GM18519 (cell line): ENCODE measurements around the gene COL9A2.

ENCODE experiments used
- ATAC-seq: cut with Tn5 transposase; IDR thresholded peaks from one replicate; pipeline ENCODE4 v1.9.1; 2021; ENCODE audit warnings: mild to moderate bottlenecking, moderate library complexity; ENCODE audit not compliant: unreplicated experiment, low FRiP score

COL9A2 gene

DNA sequence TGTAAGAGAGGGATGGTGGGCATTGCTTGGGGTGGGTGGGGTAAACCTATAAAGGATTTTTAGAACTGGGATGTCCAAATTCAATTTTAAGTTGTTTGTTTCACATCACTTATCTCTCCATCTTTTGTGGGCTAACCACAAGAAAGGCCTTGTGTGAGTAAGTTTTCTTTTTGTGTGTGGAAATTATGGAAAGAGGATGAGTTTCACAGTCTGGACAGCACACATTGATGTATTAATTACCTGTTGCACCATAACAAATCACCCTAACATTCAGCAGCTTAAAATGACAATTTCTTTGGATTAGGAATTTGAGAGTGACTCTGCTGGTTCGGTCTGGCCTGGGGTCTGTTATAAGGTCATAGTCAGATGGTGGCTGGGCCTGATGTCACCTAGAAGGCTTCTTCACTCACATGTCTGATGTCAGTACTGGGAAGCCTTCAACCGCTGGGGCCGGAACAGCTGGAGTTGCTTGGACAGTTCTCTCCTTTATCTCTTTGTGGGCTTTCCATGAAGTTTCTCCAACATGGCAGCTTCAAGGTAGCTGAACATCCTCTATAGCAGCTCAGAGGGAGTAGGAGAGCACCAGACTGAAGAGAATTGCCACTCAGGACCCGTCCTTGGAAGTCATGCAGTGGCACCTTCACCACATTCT is 2.0 kb upstream of the COL9A2 start:
- ATAC-seq: no peak

DNA sequence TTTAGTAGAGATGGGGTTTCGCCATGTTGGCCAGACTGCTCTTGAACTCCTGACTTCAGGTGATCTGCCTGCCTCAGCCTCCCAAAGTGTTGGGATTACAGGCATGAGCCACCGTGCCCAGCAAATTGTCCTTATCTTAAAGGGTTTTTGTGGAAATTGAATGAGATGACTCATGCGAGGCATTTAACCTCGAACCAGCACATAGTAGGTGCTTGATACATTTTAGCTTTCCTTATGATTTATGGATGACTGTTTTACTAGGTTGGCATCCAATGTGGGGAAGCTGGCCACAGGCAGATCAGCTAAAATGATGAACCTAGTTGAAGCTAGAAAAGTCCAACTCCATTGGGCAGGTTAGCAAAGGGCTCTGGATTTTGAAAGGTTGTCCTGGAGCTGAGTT is 1.4 kb upstream of the COL9A2 start:
- ATAC-seq: no peak

DNA sequence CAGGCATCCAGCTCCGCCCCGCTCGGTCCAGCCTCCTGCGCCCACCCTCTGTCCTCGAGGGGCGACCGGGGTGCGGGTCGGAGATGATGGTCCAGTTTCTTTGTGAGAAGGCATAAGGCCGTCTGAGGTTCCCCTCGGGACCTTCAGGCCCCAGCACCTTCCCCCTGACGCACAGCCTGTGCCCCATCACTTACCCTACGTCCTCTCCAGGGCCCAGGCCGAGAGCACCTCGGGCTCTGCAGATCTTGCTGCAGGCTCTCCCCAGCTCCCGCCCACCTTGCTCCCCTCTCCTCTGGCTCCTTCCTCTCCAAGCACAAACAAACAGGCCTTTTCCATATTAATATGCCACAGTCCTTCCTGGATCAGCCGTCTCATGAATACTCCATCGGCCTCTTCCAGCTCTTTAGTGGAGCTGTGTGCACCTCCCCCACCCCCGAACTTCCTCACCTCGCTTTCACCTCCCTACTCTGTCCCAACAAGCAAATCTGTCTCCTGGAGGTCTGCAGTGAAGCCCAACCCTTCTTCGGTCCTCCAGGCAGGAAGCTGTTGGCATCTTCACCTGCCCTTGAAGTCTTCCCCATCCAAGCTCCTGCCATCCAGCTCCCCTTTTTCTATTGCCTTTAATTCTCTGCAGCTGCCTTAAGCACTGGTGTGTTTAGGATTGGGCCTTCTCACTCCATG is 448 bp upstream of the COL9A2 start:
- ATAC-seq: no peak

DNA sequence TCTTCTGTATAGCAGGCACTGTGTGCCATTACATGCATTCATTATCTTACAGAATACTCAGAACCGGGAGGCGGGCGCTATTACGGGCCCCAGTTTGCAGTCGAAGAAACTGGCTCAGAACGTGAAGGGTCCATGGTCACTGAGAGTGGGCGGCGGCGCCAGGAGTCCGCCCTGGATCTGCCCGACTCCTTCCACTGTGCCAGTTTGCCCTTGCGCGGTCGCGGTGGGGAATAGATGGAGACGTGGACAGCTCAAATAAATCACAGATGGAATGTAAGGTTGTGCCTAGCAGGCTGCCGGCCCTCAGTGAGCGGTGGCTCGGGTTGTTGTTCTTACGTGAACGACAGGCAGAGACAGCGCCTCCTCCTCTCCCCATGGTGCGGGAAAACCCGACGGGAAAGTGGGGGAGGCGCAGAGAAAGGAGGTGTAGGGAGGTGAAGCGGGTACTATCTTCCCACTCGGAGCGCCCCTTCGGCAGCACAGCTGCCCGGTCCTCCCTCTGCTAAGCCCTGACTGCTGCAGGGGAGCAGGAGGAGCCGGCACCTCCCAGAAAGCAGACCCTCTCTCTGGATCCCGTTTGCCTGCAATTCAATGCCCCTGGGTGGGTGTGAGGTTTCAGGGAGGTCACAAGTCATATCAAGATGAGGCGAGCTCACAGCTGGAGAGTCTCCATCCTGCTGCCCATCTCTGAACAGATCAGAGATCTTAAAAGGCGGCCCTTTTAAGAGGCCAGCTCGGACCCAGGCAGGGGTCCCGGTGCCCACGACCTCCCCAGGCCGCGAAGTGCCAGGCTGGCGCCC is 1.1 kb downstream of the COL9A2 start:
- no peak for ATAC-seq

DNA sequence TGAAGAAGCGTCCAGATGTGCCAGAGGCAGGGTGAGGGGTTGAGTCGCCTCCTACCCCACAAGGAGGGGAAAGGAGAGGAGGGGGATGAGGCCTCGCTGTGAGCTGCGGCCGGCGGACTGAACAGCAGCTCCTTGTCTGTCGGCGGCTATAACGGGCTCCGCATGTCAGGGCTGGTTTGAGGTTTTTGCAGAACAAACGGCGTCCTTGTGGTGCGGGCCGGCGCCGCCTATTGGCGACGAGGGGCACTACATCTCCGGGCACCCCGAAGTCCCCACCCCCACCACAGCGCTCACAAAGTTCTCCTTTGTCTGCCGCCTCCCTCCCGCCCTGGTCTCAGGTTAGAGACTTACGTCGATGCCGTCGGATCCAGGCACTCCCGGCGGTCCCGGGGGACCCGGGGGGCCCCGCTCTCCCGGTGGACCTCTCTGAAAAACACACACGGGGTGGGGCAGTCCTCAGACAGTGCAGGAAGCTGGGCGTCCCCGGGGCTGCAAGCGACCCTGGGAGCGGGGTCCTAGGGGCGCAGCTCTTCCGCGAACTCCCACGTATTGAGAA is 1.8 kb downstream of the COL9A2 start:
- ATAC-seq: peak; percentile 41

DNA sequence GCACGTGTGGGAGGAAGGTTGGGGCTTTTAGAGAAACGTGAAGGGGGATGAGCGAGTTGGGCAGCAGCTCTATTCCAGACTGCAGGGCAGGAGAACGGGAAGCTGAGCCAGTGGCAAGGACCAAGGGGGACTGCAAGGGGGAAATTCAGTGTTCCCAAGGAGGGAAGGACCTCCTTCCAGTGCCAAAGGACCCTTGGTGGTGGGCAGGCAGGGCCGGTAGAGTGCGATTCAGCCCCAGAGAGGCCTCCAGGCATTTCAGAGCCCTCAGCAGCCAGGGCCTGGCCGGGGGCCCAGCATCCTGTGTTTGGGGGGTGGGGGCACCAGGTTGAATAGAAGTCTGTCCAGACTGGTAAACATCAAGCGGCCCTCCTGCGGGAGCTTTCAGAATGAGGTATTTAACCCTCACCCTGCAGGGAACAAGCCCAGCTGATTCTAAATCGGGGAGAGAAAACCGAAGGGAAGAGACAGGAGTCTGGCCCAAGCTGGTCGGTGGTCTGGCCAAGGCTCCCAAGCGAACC is 2.3 kb downstream of the COL9A2 start:
- no peak for ATAC-seq

DNA sequence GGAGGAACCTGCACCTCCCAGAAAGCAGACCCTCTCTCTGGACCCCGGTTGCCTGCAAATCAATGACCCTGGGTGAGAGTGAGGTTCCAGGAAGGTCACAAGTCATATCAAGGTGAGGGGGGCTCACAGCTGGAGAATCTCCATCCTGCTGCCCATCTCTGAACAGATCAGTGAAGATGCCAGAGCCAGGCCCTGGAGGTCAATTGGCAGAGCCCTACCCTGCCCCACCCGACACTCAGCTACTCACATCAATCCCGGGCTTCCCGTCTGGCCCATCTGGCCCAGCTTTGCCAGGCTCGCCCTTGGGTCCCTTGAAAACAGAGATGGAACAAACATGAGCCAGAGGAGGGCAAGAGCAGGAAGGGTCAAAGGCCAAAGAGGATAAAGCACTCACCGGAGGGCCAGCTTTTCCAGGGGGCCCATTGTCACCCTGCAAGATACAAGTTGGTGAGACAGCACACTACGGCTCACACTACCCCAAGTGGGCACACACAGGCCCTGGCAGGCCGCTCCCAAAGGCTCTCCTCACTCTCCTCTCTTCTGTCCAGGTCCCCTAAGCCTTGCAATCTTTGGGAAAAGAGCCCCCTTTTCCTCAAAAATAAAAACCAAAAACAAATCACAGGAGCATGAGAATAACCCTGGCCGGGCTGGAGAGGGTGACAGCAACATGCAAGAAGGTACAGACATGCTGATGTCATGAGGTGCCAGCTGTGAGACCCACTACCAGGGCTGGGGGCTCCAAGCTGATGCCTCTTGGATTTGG is 2.9 kb downstream of the COL9A2 start:
- no peak for ATAC-seq

DNA sequence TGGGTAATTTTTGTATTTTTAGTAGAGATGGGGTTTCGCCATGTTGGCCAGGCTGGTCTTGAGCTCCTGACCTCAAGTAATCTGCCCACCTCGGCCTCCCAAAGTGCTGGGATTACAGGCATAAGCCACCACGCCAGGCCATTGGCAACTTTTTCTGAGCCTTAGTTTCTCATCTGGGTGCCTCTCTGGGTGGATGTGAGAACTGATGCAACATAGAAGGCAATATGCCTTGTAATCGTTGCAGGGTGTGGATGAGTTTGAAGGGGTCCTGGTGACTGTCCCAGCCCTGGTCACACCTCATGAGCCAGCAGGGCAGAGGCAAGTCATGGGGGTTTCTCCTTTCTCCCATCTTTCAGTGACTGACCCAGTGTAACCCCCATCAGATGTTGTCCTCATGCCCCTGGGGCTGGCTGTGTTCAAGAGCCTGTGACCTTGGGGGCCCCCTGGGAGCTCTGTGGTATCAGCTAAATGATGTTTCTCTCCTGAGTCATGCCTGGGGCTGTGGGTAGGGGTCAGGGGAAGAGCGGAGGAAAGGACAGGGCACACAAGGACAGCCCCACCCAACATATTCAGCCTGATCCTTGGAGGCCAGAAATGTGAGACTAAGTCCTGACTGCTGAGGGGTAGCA is 3.6 kb downstream of the COL9A2 start:
- ATAC-seq: no peak

DNA sequence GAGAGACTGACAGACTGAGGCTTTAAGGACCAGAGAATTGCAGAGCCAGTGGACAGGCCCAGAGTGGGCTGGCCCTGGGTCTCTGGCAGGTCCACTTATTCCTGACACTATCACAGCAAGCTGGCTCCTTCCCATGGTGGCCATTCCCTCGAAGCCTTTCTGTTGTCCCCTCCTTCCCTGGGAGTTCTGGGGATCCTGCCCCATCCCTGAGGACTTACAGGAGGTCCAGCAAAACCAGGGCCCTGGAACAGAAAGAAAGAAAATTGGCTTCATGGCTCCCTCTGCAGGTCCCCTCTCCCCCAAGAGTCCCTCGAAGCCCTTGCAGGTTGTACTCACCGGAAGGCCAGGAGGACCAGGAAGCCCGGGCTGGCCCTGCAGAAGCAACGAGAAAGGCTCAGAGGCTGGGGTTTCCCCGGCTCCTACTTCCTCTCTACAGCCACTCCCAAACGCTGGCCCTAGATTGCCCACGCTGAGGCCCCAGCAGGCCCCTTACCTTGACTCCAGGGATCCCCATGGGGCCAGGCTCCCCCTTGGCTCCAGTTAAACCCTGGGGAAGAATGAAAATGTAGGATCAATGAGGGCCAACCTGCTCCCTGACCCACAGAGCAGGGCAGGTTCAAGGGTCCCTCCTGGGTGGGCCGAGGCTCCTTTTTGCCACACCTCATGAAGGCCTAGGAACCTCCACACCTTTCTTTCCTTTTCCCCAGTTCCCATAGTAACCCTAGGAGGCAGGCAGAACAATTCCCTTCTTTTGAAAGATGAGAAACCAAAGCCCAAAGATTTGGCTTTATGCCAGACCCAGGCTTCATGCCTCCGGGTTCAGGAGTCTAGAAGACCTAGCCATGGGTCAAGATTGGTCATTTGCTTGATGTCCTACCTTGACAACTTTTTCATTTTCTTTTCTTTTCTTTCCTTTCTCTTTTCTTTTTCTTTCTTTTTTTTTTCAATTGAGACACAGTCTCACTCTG is 4.6 kb downstream of the COL9A2 start:
- no peak for ATAC-seq

DNA sequence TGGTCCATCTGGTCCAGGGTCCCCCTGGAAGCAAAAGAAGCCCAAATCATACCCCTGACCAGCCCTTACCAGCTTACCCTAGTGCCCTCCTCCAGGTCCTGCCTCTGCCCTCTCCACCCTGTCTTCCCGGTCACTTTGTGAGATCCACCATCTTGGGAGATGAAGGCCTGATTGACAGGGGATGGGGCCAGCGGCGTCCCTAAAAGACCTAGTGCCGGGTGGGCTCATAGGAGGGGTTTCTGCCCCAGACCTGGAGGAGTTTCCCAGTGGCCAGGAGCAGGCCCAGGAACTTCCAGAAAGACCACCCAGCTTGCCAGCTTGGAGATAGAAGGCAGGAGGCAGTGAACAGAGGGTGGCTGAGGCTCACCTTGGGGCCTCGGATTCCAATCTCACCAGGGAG is 5.4 kb downstream of the COL9A2 start:
- ATAC-seq: no peak

DNA sequence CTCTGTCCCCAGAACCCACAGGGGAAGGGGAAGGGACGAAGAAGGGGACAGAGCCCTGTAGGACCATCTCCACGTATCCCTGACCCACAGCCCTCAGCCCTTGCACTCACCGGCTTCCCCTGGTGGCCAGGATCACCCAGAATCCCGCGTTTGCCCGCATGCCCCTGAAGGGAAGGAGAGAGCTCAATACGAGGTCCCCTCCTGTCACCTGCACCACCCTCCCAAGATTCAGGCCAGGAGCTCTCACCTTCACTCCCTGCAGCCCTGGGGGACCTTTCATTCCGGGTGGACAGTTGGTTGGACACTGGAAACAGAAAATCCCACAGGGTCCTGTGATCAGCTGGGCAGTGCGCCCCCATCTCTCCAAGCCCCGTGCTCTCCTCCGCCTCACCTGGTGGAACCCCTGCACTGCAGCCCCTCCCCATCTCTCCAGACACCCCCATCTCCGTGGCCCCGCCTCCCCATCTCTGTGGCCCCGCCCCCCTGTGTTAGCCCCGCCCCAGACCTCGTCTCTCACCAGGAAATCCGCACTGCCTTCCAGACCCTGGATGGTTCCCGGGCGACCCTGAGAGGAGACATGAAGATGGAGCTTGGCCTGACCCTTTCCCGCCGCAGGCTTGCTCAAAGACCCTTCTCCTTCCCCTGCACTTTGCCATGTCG is 6.0 kb downstream of the COL9A2 start:
- no peak for ATAC-seq

DNA sequence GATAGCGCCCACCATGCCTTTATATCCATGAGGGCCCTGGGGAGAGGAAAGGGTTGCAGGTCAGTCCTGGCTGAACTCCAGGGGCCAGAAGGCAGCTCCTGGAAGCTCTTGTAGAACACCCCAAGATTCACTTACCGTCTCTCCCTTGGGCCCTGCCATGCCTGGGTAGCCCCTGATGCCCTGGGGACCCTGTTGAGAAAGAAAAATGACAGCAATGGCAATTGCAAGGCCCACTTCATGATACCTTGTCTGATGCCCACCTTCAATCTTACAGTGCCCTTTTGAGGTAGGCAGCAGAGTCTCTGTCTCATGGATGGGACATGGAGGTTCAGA is 7.0 kb downstream of the COL9A2 start:
- ATAC-seq: no peak

DNA sequence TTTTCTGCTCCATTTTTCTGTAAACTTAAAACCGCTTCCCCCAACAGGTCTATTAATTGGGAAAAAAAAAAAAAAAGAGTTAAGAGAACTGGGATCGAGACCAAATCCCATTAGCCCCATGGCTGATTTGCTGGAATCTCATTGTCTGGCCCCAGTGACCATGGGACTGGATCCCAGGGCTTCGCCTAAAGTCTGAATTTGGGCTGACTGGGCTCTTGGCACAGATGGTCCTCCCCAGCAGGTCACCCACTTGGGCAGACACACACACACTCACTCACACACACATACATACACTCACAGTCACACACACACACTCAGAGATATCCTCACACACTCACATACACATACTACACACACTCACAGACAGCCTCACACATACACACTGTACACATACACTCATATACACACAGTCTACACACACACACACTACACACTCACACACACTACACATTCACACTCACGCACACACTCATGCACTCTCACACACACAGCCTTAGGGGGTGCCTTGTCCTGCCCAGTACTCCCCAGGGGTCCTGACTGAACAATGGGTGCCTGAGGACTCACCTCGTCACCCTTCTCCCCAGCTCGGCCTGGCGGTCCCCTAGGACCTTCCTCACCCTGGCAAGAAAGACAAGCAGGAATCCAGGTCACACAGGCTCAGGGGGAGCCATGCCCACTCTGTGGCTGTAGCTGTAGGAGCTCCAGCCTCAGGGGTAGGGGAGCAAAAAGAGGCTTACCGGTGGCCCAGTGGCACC is 7.5 kb downstream of the COL9A2 start:
- no peak for ATAC-seq

DNA sequence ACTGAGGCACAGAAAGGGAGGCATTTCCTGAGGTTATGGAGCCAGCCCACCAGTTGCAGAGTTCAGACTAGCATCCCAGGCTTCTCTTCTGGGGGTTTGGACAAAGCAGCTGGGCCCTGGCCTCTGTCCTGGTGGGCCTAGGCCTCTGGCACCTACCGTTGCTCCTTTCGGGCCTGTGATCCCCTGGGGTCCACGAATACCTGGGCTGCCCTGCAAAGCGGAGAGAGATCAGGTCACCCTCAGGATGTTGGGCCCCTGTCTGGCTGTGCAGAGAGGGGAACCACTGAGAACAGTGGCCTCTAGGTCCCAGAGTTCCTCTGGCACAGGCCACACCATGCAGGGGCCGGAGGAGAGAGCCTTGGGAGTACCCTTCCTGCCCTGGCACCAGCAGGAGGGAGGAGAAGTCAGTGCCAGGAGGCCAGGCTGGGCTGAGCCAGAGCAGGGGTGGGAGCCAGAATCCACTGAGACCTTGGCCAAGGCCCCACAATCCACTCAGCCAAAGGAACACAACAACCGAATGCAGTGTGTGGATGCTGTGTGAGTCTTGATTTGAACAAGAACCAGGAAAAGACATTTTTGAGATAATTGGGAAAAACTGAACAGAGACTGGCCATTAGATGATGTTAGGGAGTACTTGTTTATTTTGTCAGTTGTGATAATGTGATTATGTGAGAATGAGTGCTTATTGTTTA is 8.9 kb downstream of the COL9A2 start:
- ATAC-seq: no peak

DNA sequence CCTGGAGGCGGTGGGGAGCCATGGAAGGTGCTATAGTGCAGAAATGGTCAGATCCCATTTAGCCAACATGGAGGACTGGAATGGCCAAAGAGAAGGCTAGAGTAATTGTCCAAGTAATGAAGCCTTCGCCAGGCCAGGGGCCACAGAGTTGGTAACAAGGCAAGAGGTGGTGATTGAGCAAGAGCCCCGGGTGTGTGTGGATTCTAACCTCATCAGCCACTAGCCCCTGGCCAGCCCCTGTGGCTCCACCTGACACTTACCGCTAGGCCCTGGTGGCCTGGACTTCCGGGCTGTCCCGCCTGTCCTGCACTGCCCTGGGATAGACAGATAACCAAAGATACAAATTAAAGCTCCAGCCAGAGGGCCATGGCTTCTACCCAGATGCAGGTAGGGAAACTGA is 9.9 kb downstream of the COL9A2 start:
- ATAC-seq: no peak

DNA sequence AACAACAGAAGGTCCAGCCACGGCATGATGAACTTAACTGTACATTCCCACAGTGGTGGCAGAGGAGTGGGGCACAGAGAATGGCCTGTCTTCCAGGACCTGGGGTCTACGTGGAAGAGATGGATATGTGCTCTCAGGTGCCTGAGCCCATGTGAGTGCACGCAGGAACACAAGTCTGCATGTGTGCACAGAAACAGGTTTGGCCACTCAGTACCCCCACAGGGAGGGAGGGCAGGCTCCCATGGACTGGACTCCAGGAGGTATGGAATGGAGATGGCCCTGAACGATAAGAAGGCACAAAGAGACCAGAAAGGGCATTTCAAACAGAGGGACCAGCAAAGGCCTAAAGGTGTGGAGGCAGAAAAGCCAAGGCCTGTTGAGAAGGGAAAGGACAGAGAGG is 10.8 kb downstream of the COL9A2 start:
- ATAC-seq: no peak

DNA sequence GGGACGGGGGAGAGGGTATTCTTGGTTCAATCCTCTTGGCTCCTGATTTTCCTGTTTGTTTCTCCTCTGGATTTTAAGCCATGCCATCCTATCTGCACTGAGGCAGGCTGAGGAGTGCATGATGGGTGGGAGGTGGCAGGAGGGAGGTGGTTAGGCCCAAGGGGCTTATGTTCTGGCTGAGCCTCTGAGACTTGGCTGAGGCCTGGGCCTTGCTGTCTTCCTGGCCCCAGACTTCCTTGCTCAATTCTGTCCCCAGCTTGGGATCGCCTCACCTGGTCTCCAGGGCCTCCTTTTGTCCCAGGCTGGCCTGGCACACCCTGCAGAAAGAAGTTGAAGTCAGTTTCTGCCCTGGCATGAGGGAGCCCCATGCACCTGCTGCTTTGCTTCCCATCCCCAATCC is 11.2 kb downstream of the COL9A2 start:
- ATAC-seq: no peak
